Measurements from ENCODE around the gene KRTAP10-2. TPM values are rescaled to one million over a fixed set of nuclear protein-coding genes. Genes with fewer than 3 reads are reported as not detected.

KRTAP10-2 gene
- total RNA-seq, 1 experiment from 2014 or later: not detected

DNA sequence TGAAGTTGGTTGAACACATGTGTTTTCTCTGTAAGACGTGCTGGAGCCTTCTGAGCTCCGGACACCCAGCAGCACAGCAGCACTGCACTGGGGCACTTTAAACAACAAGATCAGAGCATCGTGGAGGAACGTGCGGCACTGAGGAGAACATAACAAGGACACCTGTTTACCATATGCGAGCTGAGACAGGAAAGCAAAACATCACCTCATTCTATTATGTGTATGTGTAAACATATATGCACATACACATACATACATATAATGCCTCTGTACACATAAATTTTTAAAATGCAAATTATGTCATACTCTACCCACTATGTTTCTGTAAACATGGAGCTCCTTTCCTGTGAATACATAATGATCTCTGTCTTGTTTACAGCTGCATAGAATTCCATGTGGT, 44.2 kb upstream of the KRTAP10-2 start:
- no peak for ATAC-seq
- TF ChIP-seq, protein P1, sequence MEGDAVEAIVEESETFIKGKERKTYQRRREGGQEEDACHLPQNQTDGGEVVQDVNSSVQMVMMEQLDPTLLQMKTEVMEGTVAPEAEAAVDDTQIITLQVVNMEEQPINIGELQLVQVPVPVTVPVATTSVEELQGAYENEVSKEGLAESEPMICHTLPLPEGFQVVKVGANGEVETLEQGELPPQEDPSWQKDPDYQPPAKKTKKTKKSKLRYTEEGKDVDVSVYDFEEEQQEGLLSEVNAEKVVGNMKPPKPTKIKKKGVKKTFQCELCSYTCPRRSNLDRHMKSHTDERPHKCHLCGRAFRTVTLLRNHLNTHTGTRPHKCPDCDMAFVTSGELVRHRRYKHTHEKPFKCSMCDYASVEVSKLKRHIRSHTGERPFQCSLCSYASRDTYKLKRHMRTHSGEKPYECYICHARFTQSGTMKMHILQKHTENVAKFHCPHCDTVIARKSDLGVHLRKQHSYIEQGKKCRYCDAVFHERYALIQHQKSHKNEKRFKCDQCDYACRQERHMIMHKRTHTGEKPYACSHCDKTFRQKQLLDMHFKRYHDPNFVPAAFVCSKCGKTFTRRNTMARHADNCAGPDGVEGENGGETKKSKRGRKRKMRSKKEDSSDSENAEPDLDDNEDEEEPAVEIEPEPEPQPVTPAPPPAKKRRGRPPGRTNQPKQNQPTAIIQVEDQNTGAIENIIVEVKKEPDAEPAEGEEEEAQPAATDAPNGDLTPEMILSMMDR (IDR thresholded peaks at IDR 0.05 in 2 of 3, conservative IDR thresholded peaks at IDR 0.05 in 1 of 3; ENCODE audit: borderline replicate concordance in 1 of 3, insufficient read depth in 1 of 3, low read depth in 2 of 3, low read length in 2 of 3): no peak
- TF ChIP-seq SIN3A (IDR thresholded peaks at IDR 0.05; ENCODE audit: low read depth) (no peak), EZH2 (IDR thresholded peaks at IDR 0.05) (no peak), RAD21 (IDR thresholded peaks at IDR 0.05; ENCODE audit: low read depth) (no peak), CEBPB (IDR thresholded peaks at IDR 0.05; ENCODE audit: low read depth) (no peak), TCF7L2 (IDR thresholded peaks at IDR 0.05; ENCODE audit: borderline replicate concordance, extremely low read depth, insufficient read depth, insufficient read length) (no peak), EZH2phosphoT487 (IDR thresholded peaks at IDR 0.05; ENCODE audit: borderline replicate concordance) (no peak), ZNF274 (IDR thresholded peaks at IDR 0.05; ENCODE audit: low read depth, low read length) (no peak), ZFX (IDR thresholded peaks at IDR 0.05) (no peak), FOSL1 (IDR thresholded peaks at IDR 0.05; ENCODE audit: low read depth) (no peak), SP1 (IDR thresholded peaks at IDR 0.05; ENCODE audit: low read depth) (no peak)
- TF ChIP-seq, protein P2, sequence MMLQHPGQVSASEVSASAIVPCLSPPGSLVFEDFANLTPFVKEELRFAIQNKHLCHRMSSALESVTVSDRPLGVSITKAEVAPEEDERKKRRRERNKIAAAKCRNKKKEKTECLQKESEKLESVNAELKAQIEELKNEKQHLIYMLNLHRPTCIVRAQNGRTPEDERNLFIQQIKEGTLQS (IDR thresholded peaks at IDR 0.05): no peak
- TF ChIP-seq, protein P3, sequence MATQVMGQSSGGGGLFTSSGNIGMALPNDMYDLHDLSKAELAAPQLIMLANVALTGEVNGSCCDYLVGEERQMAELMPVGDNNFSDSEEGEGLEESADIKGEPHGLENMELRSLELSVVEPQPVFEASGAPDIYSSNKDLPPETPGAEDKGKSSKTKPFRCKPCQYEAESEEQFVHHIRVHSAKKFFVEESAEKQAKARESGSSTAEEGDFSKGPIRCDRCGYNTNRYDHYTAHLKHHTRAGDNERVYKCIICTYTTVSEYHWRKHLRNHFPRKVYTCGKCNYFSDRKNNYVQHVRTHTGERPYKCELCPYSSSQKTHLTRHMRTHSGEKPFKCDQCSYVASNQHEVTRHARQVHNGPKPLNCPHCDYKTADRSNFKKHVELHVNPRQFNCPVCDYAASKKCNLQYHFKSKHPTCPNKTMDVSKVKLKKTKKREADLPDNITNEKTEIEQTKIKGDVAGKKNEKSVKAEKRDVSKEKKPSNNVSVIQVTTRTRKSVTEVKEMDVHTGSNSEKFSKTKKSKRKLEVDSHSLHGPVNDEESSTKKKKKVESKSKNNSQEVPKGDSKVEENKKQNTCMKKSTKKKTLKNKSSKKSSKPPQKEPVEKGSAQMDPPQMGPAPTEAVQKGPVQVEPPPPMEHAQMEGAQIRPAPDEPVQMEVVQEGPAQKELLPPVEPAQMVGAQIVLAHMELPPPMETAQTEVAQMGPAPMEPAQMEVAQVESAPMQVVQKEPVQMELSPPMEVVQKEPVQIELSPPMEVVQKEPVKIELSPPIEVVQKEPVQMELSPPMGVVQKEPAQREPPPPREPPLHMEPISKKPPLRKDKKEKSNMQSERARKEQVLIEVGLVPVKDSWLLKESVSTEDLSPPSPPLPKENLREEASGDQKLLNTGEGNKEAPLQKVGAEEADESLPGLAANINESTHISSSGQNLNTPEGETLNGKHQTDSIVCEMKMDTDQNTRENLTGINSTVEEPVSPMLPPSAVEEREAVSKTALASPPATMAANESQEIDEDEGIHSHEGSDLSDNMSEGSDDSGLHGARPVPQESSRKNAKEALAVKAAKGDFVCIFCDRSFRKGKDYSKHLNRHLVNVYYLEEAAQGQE (IDR thresholded peaks at IDR 0.05; ENCODE audit: low read depth): no peak
- Histone ChIP-seq H3K4me3 (replicated peaks in 1 of 2; ENCODE audit: low read depth in 1 of 2, low read length in 2 of 2) (no peak overlapping the region), H3K9ac (ENCODE audit: low read length) (no peak overlapping the region), H3K9me2 (ENCODE audit: insufficient read depth) (no peaks in the 10 kb centered on the region), H3K4me1 (ENCODE audit: control insufficient read depth in 1 of 2, insufficient read depth in 2 of 2, low read length in 2 of 2) (peaks cover 0 to 3% of the 10 kb centered on the region in 2 experiments; a peak in 1 of 4 replicates), H4K20me1 (ENCODE audit: insufficient read depth) (no peaks in the 10 kb centered on the region), H3K4me2 (ENCODE audit: low read length) (no peak overlapping the region), H3K27ac (ENCODE audit: low read depth, low read length) (no peak overlapping the region), H3K79me2 (ENCODE audit: insufficient read depth, low read length) (no peaks in the 10 kb centered on the region), H2AFZ (ENCODE audit: low read depth, low read length, poor library complexity, severe bottlenecking) (no peak overlapping the region), H3K9me3 (ENCODE audit: control insufficient read depth in 1 of 2, insufficient read depth in 1 of 2, low read depth in 1 of 2, low read length in 2 of 2) (no peaks in the 10 kb centered on the region), H3K36me3 (ENCODE audit: control insufficient read depth in 1 of 2, insufficient read depth in 2 of 2, low read length in 2 of 2) (no peaks in the 10 kb centered on the region), H3K27me3 (ENCODE audit: insufficient read depth, low read length) (no peaks in the 10 kb centered on the region)
- ChIA-PET POLR2A (no interaction called here), CTCF (no interaction called here), RAD21 (ENCODE audit: low non-redundant PET in 1 of 2, low total read pairs in 2 of 2, uncharacterized antibody in 2 of 2, unreplicated experiment in 2 of 2) (no interaction called here)
- DNase-seq (ENCODE audit: low read depth, low spot score): no peak
- intact Hi-C loops (cut with micrococcal nuclease): no loop called here
- no TSS peak for BruUV-seq (replicated peaks)

Measured in HCT116 (cell line).